Measurements from ENCODE around the gene MB21D2.
"Not testable (repeated sequence)": the region's sequence is repeated elsewhere in the genome, so short reads cannot be mapped to it uniquely, and the experiment has no call there.

The MB21D2 gene

DNA sequence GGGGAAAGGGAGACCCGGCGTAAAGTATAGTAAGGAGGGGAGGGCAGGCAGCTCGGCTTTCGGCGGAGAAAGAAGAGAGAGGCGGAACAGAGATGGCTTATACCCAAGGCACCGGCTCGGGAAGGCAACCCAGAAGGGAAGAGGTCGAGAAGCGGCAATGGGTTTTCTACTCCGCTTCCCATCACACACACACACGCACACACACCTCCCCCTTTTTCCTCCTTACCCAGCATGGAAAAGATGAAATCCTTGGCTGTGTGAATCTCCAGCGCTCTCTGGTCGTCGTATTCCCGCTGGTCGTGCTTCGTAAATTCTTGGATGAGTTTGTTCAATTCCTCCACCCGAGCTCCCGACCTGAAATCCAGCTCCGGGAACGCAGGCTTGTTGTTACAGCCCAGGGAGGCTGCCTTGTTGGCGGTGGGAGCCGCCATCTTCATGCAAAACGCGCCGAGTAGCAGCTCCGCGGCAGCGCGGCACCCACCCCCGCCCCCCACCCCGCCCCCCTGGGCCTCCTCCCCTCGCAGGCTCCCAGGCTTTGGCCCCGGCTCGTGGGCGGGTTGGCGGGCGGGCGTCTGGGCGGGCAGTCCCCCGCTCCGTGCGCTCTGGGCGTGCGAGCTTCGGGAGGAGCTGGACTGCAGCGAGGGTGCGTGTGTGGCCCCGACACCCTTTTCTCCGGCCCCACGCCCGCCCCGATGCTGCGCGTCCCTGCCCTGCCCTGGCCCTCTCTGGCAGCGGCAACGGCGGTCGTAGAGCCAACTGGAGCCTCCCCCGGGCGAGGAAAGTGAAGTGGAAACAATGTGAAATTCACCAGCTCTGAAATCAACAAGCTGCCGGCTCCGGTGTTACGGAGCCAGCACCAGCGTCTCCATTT, at the start of gene MB21D2:
MB21D2 (minus strand) TSS at position 453 of the 871 bp plus-strand sequence; CDS start at position 437, 16 bp downstream.
- peak; percentile 80 for DNase-seq (ENCODE audit: low spot score)

DNA sequence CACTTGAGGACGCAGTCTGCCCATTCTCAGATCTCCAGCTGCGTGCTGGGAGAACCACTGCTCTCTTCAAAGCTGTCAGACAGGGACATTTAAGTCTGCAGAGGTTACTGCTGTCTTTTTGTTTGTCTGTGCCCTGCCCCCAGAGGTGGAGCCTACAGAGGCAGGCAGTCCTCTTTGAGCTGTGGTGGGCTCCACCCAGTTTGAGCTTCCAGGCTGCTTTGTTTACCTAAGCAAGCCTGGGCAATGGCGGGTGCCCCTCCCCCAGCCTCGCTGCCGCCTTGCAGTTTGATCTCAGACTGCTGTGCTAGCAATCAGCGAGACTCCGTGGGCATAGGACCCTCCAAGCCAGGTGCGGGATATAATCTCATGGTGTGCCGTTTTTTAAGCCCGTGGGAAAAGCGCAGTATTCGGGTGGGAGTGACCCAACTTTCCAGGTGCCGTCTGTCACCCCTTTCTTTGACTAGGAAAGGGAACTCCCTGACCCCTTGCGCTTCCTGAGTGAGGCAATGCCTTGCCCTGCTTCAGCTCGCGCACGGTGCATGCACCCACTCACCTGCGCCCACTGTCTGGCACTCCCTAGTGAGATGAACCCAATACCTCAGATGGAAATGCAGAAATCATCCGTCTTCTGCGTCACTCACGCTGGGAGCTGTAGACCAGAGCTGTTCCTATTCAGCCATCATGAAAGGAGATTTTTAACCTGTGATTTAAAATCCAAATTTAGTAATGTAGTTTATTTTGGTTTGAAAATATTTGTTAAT, 47.5 kb upstream of the MB21D2 start:
- DNase-seq (ENCODE audit: low spot score): not testable (repeated sequence)

- no peak for DNase-seq (ENCODE audit: low spot score)
Measured at GRCh38 chr3:192959773-192960172, 42.1 kb upstream of the MB21D2 start.

DNA sequence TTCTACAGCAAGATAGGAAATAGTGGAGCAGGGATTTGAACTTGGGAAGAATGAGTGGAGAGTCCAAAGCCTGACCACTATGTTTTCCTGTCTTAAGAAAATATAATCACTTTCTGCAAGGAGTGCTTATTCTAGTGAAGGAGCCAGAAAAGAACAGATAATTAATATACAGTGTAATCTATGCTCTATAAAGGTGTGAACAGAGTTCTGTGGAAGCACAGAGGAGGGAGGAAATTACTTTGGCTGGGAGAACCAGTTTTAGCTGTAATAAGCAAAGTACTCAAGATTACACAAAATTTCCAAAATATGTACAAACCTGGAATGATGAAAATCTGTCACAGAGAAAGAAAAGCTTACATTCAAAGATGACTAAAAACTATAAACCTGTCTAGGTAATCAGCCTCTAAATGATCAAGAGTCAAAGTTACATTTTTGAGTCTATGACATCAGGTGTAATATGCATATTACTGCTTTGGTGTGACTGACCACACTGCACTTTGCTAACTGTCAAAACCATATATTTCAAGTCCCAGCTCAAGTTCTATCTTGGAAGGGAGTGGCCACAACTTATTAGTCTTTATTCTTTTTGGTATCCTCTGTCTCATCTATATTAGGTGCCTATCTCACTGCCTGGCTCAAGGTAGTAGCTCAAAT, 40.7 kb upstream of the MB21D2 start:
- no peak for DNase-seq (ENCODE audit: low spot score)

DNA sequence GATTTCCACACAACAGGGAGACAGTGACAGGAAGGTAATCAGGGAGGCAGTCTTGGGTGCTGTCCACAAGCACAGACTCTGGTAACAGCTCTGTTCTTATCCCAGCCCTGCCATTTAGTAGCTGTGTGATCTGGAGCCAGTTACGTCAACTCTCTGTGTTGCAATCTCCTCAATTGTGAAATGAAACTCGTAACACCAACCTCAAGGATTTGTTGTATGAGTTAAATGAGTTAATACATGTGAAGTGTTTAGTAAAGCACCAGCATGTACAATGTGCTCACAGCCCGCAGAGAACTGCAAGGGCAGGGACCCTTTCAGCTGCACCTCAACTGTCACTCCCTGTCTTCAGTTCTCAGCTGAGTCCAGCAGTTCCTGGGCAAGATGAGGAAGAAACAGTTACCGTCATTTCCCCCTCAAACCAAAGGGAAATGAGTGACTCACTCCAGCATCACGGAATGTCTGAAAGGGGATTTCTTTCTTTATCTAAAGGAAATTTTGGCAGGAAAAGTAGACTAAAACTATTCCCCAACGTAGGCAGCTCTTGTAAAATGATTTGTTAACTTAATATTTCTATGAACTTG, 39.9 kb upstream of the MB21D2 start:
- DNase-seq (ENCODE audit: low spot score): peak; percentile 30

DNA sequence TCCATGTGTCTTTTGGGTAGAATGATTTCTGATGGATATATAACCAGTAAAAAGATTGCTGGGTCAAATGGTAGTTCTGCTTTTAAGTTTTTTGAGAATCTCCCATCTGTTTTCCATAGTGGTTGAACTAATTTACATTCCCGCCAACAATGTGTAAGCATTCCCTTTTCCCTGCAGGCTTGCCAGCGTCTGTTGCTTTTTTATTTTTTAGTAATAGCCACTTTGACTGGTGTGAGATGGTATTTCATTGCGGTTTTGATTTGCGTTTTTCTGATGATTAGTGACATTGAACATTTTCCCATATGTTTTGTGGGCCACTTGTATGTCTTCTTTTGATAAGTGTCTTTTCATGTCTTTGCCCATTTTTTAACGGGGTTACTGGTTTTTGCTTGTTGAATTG, 36.3 kb upstream of the MB21D2 start:
- no peak for DNase-seq (ENCODE audit: low spot score)

- no peak for DNase-seq (ENCODE audit: low spot score)
Measured at GRCh38 chr3:192947421-192947820, 29.8 kb upstream of the MB21D2 start.

DNA sequence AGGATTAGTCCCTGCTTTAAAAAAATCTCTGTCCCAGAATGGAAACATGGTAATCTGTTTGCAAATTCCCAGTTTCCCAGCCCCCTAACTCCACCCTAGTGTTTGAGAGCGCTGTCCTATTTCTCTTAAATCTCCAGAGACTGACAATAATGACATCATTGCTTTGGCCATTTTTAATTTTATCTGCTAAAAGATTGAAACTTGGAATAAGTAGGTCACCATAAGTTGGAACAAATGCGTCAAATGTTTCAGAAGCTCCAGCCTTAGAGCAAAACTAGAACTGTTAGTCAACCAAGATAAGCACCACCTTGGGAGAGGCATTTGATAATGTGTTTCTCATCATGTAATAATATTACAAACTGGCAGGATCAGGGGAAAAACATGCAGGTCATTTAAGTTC, 25.7 kb upstream of the MB21D2 start:
- DNase-seq (ENCODE audit: low spot score): no peak

- DNase-seq (ENCODE audit: low spot score): no peak
Measured at GRCh38 chr3:192942625-192943024, 25.0 kb upstream of the MB21D2 start.

DNA sequence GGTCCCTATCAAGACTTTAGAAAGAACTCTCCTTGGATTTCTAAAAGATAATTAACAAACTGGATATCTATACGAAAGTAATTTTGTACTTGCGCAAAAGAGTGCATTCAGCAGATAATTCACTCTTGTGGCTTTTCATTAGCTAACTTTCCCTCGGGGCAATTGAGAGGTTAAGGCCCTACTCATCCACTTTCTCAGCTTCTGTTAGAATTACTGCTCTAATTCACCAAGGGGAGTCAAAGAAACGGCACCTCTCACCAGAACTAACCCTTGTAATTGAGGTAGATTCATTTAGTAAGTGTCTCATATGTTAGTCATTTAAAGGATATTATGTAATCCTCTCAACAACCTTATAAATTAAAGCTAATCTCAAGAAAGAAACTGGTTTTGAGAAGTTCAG, 22.5 kb upstream of the MB21D2 start:
- DNase-seq (ENCODE audit: low spot score): no peak

- no peak for DNase-seq (ENCODE audit: low spot score)
Measured at GRCh38 chr3:192935441-192935840, 17.8 kb upstream of the MB21D2 start.

DNA sequence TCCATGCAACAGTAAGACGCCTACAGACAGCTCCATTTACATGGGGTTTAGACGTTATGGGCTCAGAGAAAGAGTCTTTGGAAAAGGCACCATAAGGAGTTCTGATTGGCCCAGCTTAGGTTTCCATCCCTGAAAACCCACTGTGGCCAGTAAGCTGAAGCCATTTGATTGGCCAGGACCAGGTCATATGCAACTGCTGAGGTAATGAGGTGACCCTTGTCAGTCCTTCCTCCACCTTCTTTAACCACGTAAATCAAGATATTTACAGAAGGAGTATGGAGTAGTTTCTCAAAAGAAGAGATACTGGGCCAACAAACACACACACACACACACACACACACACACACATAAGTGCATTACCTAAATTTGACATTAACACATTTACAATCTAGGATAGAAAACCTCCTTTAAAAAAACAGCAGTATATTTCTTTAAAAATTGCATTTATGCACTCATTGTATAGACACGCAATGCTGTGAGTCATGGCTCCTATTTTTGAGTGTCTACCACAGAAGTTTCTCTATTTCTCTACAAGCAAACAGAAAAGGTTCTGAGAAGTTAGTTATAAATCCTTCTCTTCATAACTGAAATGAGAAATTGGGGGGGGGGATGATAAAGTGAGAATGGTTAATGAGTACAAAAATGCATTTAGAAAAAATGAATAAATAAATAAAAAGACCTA, 16.3 kb upstream of the MB21D2 start:
- DNase-seq (ENCODE audit: low spot score): no peak

DNA sequence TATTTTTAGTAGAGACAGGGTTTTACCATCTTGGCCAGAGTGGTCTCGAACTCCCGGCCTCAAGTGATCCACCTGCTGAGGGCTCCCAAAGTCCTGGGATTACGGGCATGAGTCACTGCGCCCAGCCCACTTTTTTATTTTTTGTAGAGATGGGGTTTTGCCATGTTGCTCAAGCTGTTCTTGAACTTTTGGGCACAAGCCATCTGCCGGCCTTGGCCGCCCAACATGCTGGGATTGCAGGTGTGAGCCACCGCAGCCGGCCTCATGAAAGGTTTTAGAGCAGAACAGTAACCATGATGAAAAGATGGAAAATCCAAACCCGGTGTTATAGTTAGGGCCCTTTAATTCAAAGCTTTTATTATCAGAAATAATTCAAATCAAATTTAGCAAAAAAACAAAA, 15.6 kb upstream of the MB21D2 start:
- DNase-seq (ENCODE audit: low spot score): no peak

GRCh38 chr3:192931825-192932224, 14.2 kb upstream of the MB21D2 start:
- no peak for DNase-seq (ENCODE audit: low spot score)

GRCh38 chr3:192930577-192930976, 12.9 kb upstream of the MB21D2 start:
- DNase-seq (ENCODE audit: low spot score): no peak

DNA sequence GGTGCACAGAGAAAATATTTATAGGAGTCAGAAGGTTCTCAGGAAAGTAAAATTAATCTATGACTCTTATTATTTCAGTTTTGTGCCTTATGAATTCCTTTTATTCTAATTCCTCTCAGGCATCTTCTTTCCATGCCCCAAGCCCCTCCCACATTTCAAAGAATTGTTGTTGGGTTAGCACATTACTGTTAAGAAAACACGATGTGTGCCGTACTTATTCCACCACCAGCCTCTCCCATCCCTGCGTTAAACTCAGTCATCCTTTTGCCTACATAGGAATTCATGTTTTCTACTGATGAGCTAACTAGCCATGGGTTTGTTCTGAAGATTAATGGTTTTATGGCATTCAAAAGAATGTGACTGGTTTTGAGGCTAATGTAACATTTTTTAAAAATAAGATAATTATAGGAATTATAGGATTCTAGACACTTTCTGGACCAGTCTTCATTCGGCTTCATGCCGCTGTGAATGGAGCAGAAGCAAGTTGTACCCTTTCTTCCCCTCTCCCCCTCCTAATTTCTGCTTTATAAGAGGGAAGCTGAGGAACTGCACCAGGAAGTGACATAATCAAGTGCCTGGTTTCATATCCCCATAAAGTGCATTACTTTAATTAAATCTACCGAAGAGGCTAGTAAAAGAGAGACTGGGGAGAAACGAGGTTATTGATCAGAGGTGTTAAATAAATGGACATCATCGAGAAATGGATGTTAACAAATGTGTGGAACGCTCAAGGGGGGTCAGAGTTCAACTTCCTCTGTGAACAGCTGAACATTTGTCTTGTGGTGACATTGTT, 12.3 kb upstream of the MB21D2 start:
- no peak for DNase-seq (ENCODE audit: low spot score)

GRCh38 chr3:192929146-192929545, 11.5 kb upstream of the MB21D2 start:
- DNase-seq (ENCODE audit: low spot score): no peak

DNA sequence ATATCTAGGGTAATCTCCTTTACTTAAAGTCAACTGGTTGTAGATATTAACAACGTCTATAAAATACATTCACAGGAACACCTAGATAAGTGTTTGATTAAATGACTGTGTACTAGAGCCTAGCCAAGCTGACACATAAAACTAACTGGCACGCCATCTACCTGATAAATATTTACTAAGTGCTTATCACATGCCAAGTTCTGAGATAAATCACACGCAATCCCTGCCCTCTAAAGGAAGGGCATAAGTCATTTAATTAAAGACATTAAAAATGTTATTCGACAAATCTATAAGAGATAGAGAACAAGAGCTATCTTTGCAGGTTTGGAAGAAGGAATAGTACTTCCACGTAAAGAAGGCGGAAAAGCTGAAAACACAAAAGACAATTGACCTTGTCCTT, 11.1 kb upstream of the MB21D2 start:
- DNase-seq (ENCODE audit: low spot score): no peak

DNA sequence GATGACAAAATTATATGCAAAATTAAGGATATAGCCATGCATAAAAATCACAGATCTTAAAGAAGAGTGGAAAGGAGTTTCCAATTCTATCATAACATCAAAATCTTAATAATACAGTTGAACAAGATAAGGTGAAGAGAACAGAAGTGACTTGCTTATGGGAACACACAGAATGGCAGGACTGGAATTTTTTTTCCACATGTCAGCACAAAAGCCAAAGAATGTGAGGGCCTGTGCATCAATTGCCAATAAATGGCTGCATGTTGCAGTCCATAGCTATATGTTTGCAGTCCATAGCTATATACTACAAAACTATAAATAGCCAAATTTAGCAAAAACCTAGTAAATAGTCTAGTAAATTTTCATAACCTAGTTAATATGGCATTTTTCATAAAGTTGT, 10.4 kb upstream of the MB21D2 start:
- DNase-seq (ENCODE audit: low spot score): no peak

DNA sequence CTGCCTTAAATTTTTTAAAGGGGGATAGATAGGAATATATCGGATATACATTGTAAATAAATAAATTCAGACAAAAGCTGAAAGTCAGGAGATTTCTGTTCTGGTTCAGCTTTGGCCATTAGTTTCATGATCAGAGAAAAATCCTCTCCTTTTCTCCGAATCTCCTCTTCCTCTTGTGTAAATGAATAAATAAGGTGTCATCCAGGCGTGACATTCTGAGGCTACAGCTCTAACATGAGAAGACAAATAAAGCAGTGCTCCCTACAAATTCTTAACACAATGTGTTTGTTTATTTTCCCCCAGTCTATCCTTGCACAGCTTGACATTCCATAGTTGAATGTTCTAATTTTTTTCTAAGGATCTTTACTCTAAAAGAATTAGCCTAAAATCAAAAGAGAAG, 9.4 kb upstream of the MB21D2 start:
- no peak for DNase-seq (ENCODE audit: low spot score)

GRCh38 chr3:192923731-192924130, 6.1 kb upstream of the MB21D2 start:
- DNase-seq (ENCODE audit: low spot score): no peak
